ENCODE measurements around the gene MRPS18A.

The MRPS18A gene

DNA sequence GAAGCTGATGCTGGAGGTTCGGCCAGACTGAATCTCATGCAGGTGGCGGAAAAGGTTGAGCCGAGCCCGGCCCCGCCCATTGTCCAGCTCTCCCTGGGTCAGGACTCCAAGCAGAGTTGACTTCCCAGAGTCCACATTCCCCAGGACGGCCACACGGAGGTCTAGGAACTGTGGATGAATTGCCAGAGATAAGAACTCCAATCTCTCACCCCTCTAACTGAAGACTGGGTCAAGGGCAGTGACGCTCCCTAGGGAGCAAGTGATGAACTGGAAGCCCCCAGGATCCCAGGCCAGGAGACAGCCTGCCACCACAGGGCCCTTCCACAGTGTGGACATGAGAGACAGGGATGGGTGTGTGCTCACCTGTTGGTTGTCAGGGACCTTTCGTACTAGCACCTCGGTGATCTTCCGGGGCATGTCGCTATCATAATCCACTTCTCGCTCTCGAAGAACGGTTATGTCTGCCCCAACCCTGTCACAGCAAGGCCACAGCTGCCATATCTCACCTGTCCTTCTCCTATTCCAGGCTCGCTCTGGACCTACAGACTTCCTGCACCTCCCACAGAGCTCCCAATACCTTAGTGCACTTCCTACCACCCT, 62.1 kb downstream of the MRPS18A start:
- H3K36me3 Mint-ChIP-seq: peaks cover 7% of the 10 kb centered on the region
- H3K9me3 Mint-ChIP-seq: no peaks in the 10 kb centered on the region

DNA sequence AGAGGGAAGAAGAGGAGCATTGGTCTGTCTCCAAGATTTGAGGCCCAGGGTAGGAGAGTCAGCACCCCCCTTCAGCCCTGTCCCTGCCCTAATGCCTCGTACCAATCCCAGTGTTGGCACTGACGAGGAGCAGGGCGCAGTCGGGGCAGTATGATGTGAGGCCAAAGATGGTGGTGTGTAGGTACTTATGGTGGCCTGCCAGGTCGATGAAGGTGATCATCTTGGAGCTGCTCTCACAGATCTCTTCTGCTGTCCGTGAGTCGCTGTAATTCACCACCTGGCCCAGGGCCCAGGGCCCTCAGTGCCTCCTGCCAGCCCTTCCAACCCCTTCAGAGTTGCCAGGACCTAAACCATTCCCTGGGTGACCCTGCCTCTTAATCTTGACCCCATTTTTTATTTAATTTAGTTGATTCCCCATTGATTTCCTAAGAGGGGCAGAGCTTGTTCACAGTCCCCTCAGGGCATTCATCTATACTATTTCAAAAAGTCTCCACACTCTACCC, 62.8 kb downstream of the MRPS18A start:
- peaks cover 7% of the 10 kb centered on the region for H3K36me3 Mint-ChIP-seq
- H3K27ac Mint-ChIP-seq: no peak overlapping the region
- H3K4me1 Mint-ChIP-seq: peaks cover 25% of the 10 kb centered on the region
- no peak overlapping the region for H3K4me3 Mint-ChIP-seq
- no peaks in the 10 kb centered on the region for H3K9me3 Mint-ChIP-seq
- H3K27me3 Mint-ChIP-seq: no peaks in the 10 kb centered on the region

More for the DNA sequence above, 62.1 kb downstream of the MRPS18A start:
- no peaks in the 10 kb centered on the region for H3K27me3 Mint-ChIP-seq
- peaks cover 30% of the 10 kb centered on the region for H3K4me1 Mint-ChIP-seq
- H3K27ac Mint-ChIP-seq: no peak overlapping the region
- H3K4me3 Mint-ChIP-seq: no peak overlapping the region

DNA sequence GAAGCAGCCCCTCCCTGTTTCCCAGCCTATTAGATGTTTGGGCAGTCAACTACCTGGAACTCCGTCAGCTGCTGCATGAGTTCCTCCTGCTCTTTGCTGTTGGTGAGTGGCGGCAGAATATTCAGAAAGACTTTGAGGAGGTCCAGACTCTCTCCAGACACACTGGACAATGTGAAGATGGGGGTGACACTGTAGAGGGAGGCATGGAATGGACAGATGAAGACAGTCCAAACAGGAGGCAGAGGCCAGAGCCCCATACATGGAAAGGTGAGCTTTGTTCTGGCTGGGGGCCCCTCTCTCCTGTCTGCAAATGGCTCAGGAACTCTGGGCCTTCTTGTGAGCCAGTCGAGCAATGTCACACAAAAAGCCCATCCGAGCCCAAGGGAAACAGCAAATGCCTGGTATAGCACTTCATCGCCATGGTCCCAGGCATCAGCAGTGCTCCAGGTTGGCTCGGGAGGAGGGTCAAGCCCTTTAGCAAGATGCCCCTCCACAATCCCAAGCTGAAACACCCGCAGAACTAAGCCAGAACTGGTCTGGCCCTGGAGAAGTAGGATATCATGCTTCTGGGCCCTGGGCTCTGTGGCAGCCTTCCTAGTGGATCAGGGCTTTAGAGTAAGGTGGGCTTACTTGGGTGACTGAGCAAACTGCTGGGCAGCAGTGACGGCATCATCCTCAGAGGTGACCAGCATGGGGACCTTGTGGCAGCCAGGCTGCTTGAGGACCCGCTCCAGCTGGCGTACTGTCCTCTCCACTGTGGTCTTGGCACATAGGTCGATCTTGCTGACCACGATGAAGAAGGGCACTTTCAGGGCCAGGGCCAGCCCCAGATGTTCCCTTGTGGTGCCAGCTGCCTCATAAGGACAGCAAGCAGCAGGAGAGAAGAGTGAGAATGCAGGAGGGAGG, 63.5 kb downstream of the MRPS18A start:
- no peaks in the 10 kb centered on the region for H3K27me3 Mint-ChIP-seq
- H3K9me3 Mint-ChIP-seq: no peaks in the 10 kb centered on the region
- H3K36me3 Mint-ChIP-seq: peaks cover 7% of the 10 kb centered on the region
- H3K4me3 Mint-ChIP-seq: no peak overlapping the region
- H3K4me1 Mint-ChIP-seq: peaks cover 23% of the 10 kb centered on the region
- no peak overlapping the region for H3K27ac Mint-ChIP-seq

DNA sequence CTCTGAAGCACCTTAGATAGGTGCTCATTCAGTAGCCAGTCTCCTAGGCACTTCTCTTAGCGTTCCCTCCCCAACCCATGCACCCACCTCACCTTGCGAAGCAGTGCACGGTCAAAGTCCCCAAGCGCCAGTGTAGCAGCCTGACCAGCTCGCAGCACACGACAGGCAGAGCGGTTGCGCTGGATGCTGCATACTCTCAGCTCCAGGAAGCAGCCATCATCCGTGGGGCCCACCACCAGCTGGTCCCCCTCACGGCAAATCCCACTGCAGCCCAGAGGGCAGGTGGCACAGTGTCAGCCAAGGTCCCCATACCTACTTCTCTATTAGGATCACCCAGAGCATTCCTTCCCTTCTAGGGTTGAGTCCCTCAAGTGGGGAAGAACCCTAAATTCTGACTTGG, 65.0 kb downstream of the MRPS18A start:
- Mint-ChIP-seq H3K4me3 (no peak overlapping the region), H3K9me3 (no peaks in the 10 kb centered on the region), H3K36me3 (peaks cover 7% of the 10 kb centered on the region)

DNA sequence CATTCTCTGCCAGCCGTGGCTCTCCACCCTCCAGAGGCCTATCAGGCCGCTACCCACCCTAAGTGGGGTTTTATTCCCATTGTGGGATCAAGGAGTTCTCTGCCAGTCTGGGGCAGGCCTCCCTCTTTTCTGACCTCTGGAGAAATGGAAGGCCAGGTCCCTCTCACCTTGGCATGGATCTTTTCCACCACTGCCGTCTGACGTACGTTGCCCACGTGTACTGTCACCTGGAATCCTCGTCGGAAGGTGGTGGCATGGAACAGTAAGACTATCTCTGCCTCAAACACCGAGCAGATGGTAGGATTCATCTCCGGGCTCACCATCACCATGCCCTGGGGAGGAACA, 65.8 kb downstream of the MRPS18A start:
- H3K9me3 Mint-ChIP-seq: no peaks in the 10 kb centered on the region
- peaks cover 6% of the 10 kb centered on the region for H3K4me1 Mint-ChIP-seq
- no peak overlapping the region for H3K4me3 Mint-ChIP-seq
- H3K36me3 Mint-ChIP-seq: peaks cover 6% of the 10 kb centered on the region
- no peak overlapping the region for H3K27ac Mint-ChIP-seq
- H3K27me3 Mint-ChIP-seq: no peaks in the 10 kb centered on the region

More for the DNA sequence above, 65.0 kb downstream of the MRPS18A start:
- H3K27ac Mint-ChIP-seq: no peak overlapping the region
- H3K4me1 Mint-ChIP-seq: peaks cover 13% of the 10 kb centered on the region
- H3K27me3 Mint-ChIP-seq: no peaks in the 10 kb centered on the region

All from activated naive CD4-positive, alpha-beta T cell treated with anti-CD3 and anti-CD28 coated beads, Interleukin-2, amount 50 U/mL, for 24 hours (primary cell).